Left colon (tissue), 2 donors: ENCODE data around the gene PEX12. TPM values are rescaled to one million over a fixed set of nuclear protein-coding genes. Genes with fewer than 3 reads are reported as not detected.
"Not testable (repeated sequence)": the region's sequence is repeated elsewhere in the genome, so short reads cannot be mapped to it uniquely, and the experiment has no call there.

Source experiments
- ATAC-seq: fragments of 200-7000 bp; cut with Tn5 transposase; one replicate; pipeline ENCODE4 v1.9.1; 2020; ENCODE audit warnings: mild to moderate bottlenecking, moderate library complexity
- DNase-seq, 2 donors: peaks; one replicate each; pipeline ENCODE4 v3.0.0-alpha.2; 2020
- intact Hi-C, 2 donors: fragments of 100-400 bp; cut with DNase I in 1 of 2; cut with micrococcal nuclease in 1 of 2; formaldehyde crosslinking; loops; one replicate each; pipeline versions ENCODE4 v1.11.2 to v1.14.0; 2022; cut with DNase I, micrococcal nuclease
- long read RNA-seq: library from polyadenylated mRNA; unstranded; transcript quantifications from one replicate; pipeline ENCODE4 v2.0.0, GENCODE V29; 2021
- total RNA-seq, 2 donors: library from RNA; stranded (reverse); fragmentation: NEBNext Ultra II Directional; extraction: Animal tissue kit (Norgen Biotek cat#: 25700); gene quantifications; one replicate each; pipeline ENCODE4 v1.2.1, GENCODE V29; 2021
- donor health status: DM: no; HTN: no; CAD: no.
- donor health status: DM: yes; HTN: yes; CAD: no.

Gene PEX12
- total RNA-seq: 1 to 10 TPM; 2.8 to 4.7 TPM
- long read RNA-seq, transcript PEX12-201 (3 exons, 2,675 nt): major isoform, 5 of 6 reads
- long read RNA-seq, partial matches to known transcripts: 1 of 6 reads
- long read RNA-seq, other reads (novel, unspliced or antisense): 0 of 6 reads

- peak; percentile 91 to 93 for DNase-seq
- intact Hi-C loops: no loop called here
- peak; percentile 95 for ATAC-seq
Observed at GRCh38 chr17:35578197-35578928, at the start of gene PEX12. TSS of gene PEX12 (minus strand) at chr17:35578571. CDS start at chr17:35578021, 550 bp downstream.

GRCh38 chr17:35627417-35627816 is 49.0 kb upstream of the PEX12 start:
- DNase-seq (peak in 1 of 2 donors; percentile 23), ATAC-seq (peak; percentile 94)
- intact Hi-C loops: no loop called here

GRCh38 chr17:35621768-35622167 is 43.4 kb upstream of the PEX12 start:
- DNase-seq: no peak
- no peak for ATAC-seq
- intact Hi-C loops: no loop called here

GRCh38 chr17:35618628-35619027 is 40.3 kb upstream of the PEX12 start:
- intact Hi-C loops: loop anchor here in 1 of 2 donors (10.0 kb wide), 1 partner anchor 126 kb away; no protein-coding TSS in a partner anchor
- peak; percentile 94 for ATAC-seq
- DNase-seq: no peak

- no peak for DNase-seq
- peak; percentile 39 for ATAC-seq
- intact Hi-C loops: loop anchor here in 1 of 2 donors (10.0 kb wide), 1 partner anchor 127 kb away; no protein-coding TSS in a partner anchor
Observed at GRCh38 chr17:35617505-35617904, 39.1 kb upstream of the PEX12 start.

GRCh38 chr17:35616536-35616935 is 38.2 kb upstream of the PEX12 start:
- no peak for DNase-seq
- intact Hi-C loops: loop anchor here in 1 of 2 donors (10.0 kb wide), 1 partner anchor 128 kb away; no protein-coding TSS in a partner anchor
- no peak for ATAC-seq

GRCh38 chr17:35614810-35615209 is 36.4 kb upstream of the PEX12 start:
- no peak for DNase-seq
- ATAC-seq: no peak
- intact Hi-C loops: loop anchor here in 1 of 2 donors (10.0 kb wide), 1 partner anchor 130 kb away; no protein-coding TSS in a partner anchor

GRCh38 chr17:35612924-35613521 is 34.7 kb upstream of the PEX12 start:
- DNase-seq (peak in 1 of 2 donors; percentile 70), ATAC-seq (peak; percentile 68)
- intact Hi-C loops: loop anchor here in 1 of 2 donors (10.0 kb wide), 1 partner anchor 132 kb away; no protein-coding TSS in a partner anchor

GRCh38 chr17:35610746-35611145 is 32.4 kb upstream of the PEX12 start:
- not testable (repeated sequence) for ATAC-seq, DNase-seq
- intact Hi-C loops: loop anchor here in 1 of 2 donors (10.0 kb wide), 1 partner anchor 134 kb away; no protein-coding TSS in a partner anchor

- intact Hi-C loops: loop anchor here in 1 of 2 donors (10.0 kb wide), 1 partner anchor 135 kb away; no protein-coding TSS in a partner anchor
- ATAC-seq (no peak), DNase-seq (no peak)
Observed at GRCh38 chr17:35609831-35610230, 31.5 kb upstream of the PEX12 start.

GRCh38 chr17:35607239-35607847 is 29.0 kb upstream of the PEX12 start:
- intact Hi-C loops: no loop called here
- no peak for ATAC-seq
- no peak for DNase-seq

- intact Hi-C loops: no loop called here
- no peak for ATAC-seq
- DNase-seq: no peak
Observed at GRCh38 chr17:35605678-35606077, 27.3 kb upstream of the PEX12 start.

- ATAC-seq (no peak), DNase-seq (no peak)
- intact Hi-C loops: no loop called here
Observed at GRCh38 chr17:35603674-35604073, 25.3 kb upstream of the PEX12 start.

- intact Hi-C loops: no loop called here
- ATAC-seq: no peak
- DNase-seq: no peak
Observed at GRCh38 chr17:35597604-35598003, 19.2 kb upstream of the PEX12 start.

GRCh38 chr17:35596530-35597233 is 18.3 kb upstream of the PEX12 start:
- ATAC-seq: no peak
- intact Hi-C loops: no loop called here
- no peak for DNase-seq

- intact Hi-C loops: no loop called here
- DNase-seq: no peak
Observed at GRCh38 chr17:35596072-35596471, 17.7 kb upstream of the PEX12 start.

GRCh38 chr17:35588196-35588920 is 10.0 kb upstream of the PEX12 start:
- DNase-seq (peak in 1 of 2 donors; percentile 23), ATAC-seq (peak; percentile 69)
- intact Hi-C loops: no loop called here

More at GRCh38 chr17:35596072-35596471, 17.7 kb upstream of the PEX12 start:
- no peak for ATAC-seq
